ENCODE measurements around the gene RIIAD1. TPM values are rescaled to one million over a fixed set of nuclear protein-coding genes. Genes with fewer than 3 reads are reported as not detected.

Gene RIIAD1
- total RNA-seq, 1 donor from 2014 or later: not detected

DNA sequence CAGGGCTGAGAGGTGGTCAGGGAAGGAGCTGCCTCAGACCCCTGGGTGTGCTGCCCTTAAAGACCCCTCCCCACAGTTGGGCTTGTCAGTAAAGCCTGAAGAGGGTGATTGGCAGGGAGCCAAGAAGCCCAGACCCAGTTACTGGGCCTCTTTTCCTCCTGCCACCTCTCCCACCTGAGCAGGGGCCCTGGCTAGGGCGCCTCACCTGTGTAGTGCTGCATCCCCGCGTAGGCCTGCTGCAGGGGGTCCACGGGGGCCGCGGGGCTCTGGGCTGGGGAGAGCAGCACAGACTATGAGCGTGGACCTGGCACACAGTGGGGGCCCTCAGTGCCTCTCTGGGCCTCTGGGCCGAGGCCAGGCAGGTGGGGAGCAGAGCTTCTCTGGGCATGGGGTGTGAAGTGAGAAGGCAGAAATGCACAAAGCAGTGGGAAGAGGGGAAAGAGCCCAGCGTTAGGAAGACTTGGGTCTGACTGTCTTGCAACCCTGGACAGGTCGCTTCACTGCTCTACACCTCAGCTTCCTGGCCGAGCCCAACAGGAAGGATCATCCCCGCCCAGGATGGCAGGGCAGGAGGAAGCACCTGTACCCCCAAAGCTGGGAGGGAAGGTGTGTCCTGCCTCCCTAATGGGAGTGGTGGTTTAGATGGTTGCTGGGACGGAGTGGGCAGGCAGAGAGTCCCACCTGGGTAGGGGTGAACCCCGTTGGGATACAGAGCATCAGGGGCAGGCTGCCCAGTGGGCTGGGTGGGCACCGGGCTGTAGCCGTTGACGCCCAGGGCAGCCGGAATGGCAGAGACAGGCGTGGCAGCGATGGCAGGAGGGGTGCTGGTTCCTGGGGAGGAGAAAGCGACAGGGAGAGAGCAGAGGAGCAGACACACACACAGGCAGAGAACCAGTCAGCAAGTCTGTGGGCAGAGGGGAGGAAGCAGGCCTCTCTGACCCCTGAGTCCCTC, 14.6 kb upstream of the RIIAD1 start:
- H3K9ac ChIP-seq: no peak overlapping the region
- peaks cover 5% of the 10 kb centered on the region for H3K4me1 ChIP-seq
- peaks cover 8% of the 10 kb centered on the region for H3K36me3 Mint-ChIP-seq
- H3K27ac ChIP-seq: no peak overlapping the region
- no peak overlapping the region for H2AFZ ChIP-seq (replicated peaks)
- H3F3A ChIP-seq (ENCODE audit: low read depth): no peaks in the 10 kb centered on the region
- H3K9me3 ChIP-seq (ENCODE audit: low read depth): no peaks in the 10 kb centered on the region
- peaks cover 2% of the 10 kb centered on the region for H4K20me1 ChIP-seq (ENCODE audit: low read depth)
- TF ChIP-seq, protein P1, sequence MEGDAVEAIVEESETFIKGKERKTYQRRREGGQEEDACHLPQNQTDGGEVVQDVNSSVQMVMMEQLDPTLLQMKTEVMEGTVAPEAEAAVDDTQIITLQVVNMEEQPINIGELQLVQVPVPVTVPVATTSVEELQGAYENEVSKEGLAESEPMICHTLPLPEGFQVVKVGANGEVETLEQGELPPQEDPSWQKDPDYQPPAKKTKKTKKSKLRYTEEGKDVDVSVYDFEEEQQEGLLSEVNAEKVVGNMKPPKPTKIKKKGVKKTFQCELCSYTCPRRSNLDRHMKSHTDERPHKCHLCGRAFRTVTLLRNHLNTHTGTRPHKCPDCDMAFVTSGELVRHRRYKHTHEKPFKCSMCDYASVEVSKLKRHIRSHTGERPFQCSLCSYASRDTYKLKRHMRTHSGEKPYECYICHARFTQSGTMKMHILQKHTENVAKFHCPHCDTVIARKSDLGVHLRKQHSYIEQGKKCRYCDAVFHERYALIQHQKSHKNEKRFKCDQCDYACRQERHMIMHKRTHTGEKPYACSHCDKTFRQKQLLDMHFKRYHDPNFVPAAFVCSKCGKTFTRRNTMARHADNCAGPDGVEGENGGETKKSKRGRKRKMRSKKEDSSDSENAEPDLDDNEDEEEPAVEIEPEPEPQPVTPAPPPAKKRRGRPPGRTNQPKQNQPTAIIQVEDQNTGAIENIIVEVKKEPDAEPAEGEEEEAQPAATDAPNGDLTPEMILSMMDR (IDR thresholded peaks at IDR 0.05): no peak
- TF ChIP-seq EZH2 (IDR thresholded peaks at IDR 0.05) (no peak), EZH2phosphoT487 (IDR thresholded peaks at IDR 0.05) (no peak)
- peak overlapping the region; percentile 17 for H3K4me3 Mint-ChIP-seq
- H3K79me2 ChIP-seq (ENCODE audit: low read depth): no peaks in the 10 kb centered on the region
- no peak overlapping the region for H3K4me3 ChIP-seq
- peaks cover 4% of the 10 kb centered on the region for H3K27me3 Mint-ChIP-seq (ENCODE audit: insufficient read depth, low read depth)
- no peaks in the 10 kb centered on the region for H3K9me3 Mint-ChIP-seq
- no peak overlapping the region for H3K4me2 ChIP-seq
- no peaks in the 10 kb centered on the region for H3K36me3 ChIP-seq
- DNase-seq (ENCODE audit: low spot score): no peak
- H3K4me1 Mint-ChIP-seq: peaks cover 50% of the 10 kb centered on the region
- H3K27ac Mint-ChIP-seq: peak overlapping the region; percentile 78
- no peaks in the 10 kb centered on the region for H3K27me3 ChIP-seq

DNA sequence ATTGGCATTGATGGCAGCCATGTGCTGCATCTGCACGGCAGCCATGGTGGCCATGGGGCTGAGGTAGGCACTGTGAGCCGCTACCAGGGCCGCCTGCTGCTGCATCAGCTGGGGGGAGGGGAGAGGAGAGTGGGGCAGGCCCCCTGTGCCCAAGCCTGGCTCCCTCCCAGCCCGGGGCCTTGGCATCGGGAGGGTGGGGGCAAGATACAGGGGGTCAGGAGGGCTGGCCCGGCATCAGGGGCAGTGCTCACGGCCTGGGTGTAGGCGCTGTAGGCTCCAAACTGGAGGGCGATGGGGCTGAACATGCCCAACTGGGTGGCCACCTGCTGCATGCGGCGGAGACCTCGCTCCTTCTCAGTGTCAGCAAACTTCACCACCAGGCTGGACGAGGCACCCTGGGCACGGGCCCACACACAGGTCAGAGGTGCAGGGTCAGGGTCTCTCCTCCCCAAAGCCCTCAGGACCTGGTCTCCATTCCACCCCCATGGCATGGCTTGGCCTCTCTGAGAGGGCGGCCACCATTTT, 13.7 kb upstream of the RIIAD1 start:
- H3K36me3 ChIP-seq: no peaks in the 10 kb centered on the region
- no peak overlapping the region for H2AFZ ChIP-seq (replicated peaks)

DNA sequence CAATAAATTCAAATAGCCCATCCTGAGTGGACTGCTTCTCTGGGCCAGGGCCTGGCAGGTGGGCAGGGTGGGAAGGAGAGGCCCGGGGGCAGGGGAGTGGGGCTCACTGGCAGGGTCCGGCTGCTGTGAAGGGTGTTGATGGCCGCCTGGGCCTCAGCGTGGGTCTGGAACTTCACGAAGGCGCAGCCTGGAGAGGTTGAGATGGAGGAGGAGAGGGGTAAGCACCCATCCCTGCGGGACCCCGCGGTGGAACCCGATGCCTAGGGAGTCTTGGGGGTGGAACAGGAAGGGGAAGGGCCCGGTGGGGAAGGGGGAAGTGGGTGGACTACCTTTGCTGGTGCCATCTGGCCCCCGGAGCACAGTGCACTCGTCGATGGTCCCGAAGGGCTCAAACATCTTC, 12.4 kb upstream of the RIIAD1 start:
- Mint-ChIP-seq H3K4me3 (no peak overlapping the region), H3K4me1 (peaks cover 54% of the 10 kb centered on the region), H3K36me3 (peaks cover 8% of the 10 kb centered on the region), H3K27ac (no peak overlapping the region), H3K27me3 (ENCODE audit: insufficient read depth, low read depth) (peaks cover 12% of the 10 kb centered on the region), H3K9me3 (no peaks in the 10 kb centered on the region)
- Histone ChIP-seq H3K27ac (no peak overlapping the region), H3K79me2 (ENCODE audit: low read depth) (no peaks in the 10 kb centered on the region), H3K36me3 (no peaks in the 10 kb centered on the region), H3K4me1 (peaks cover 5% of the 10 kb centered on the region), H3K4me3 (no peak overlapping the region), H4K20me1 (ENCODE audit: low read depth) (no peaks in the 10 kb centered on the region), H3K9me3 (ENCODE audit: low read depth) (no peaks in the 10 kb centered on the region), H3K4me2 (no peak overlapping the region), H3K9ac (no peak overlapping the region), H3K27me3 (no peaks in the 10 kb centered on the region), H3F3A (ENCODE audit: low read depth) (no peaks in the 10 kb centered on the region), H2AFZ (replicated peaks) (no peak overlapping the region)
- no peak for TF ChIP-seq EZH2phosphoT487 (IDR thresholded peaks at IDR 0.05)
- TF ChIP-seq EZH2 (IDR thresholded peaks at IDR 0.05): no peak
- TF ChIP-seq, protein P1 (IDR thresholded peaks at IDR 0.05): no peak
- no peak for DNase-seq (ENCODE audit: low spot score)

More for the DNA sequence above, 13.7 kb upstream of the RIIAD1 start:
- DNase-seq (ENCODE audit: low spot score): no peak
- H3K9me3 ChIP-seq (ENCODE audit: low read depth): no peaks in the 10 kb centered on the region
- no peaks in the 10 kb centered on the region for H4K20me1 ChIP-seq (ENCODE audit: low read depth)
- Mint-ChIP-seq H3K4me3 (no peak overlapping the region), H3K27me3 (ENCODE audit: insufficient read depth, low read depth) (peaks cover 6% of the 10 kb centered on the region), H3K27ac (peak overlapping the region; percentile 78), H3K36me3 (peaks cover 8% of the 10 kb centered on the region), H3K4me1 (peaks cover 55% of the 10 kb centered on the region), H3K9me3 (no peaks in the 10 kb centered on the region)
- no peak overlapping the region for H3K27ac ChIP-seq
- H3K27me3 ChIP-seq: no peaks in the 10 kb centered on the region
- H3K4me2 ChIP-seq: no peak overlapping the region
- peaks cover 5% of the 10 kb centered on the region for H3K4me1 ChIP-seq
- H3K4me3 ChIP-seq: no peak overlapping the region
- H3K79me2 ChIP-seq (ENCODE audit: low read depth): no peaks in the 10 kb centered on the region
- no peak overlapping the region for H3K9ac ChIP-seq
- H3F3A ChIP-seq (ENCODE audit: low read depth): no peaks in the 10 kb centered on the region
- no peak for TF ChIP-seq EZH2phosphoT487 (IDR thresholded peaks at IDR 0.05)
- no peak for TF ChIP-seq EZH2 (IDR thresholded peaks at IDR 0.05)
- TF ChIP-seq, protein P1 (IDR thresholded peaks at IDR 0.05): no peak
